HG02642 (cell line): ENCODE measurements around the gene GPC6.

Source experiments
- ATAC-seq: cut with Tn5 transposase; IDR thresholded peaks from one replicate; pipeline ENCODE4 v1.9.1; 2021; ENCODE audit warnings: mild to moderate bottlenecking; ENCODE audit not compliant: unreplicated experiment, poor library complexity

GPC6 gene

DNA sequence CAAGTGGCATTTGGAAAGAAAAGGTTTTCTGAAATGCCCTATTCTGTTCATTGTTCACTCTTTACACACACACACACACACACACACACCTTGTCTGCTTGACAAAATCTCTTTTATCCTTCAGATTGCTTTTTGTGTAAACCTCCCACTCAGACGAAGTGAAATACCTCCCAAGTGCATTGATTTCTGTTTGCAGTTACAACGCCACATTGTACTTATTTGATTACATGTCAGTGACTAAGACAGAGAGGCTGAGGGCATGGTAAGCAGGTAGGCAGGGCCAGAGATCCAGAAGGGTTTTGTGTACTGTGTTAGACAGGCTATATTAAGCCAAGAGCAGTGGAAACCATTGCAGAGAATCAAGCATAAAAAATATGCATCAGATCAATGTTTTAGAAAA lies 561.8 kb downstream of the GPC6 start:
- ATAC-seq = no peak

DNA sequence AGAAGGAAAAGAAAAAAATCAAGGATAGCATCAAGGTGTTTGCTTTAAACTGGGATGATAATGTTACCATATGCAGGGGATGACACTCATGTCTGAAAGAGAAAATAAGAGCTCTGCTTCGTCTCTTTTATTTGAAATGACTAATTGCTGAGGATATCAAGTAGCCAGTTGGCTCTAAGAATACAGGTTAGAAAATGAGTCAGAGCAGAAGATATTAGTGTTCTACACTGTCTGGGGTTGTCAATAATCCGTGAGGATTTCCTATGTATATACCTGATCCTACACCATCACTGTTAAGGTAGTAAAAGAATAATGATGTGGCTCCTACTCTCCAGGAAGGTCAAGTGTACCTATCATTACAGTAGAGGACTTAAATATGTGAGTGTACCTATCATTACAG lies 562.5 kb downstream of the GPC6 start:
- ATAC-seq = no peak

DNA sequence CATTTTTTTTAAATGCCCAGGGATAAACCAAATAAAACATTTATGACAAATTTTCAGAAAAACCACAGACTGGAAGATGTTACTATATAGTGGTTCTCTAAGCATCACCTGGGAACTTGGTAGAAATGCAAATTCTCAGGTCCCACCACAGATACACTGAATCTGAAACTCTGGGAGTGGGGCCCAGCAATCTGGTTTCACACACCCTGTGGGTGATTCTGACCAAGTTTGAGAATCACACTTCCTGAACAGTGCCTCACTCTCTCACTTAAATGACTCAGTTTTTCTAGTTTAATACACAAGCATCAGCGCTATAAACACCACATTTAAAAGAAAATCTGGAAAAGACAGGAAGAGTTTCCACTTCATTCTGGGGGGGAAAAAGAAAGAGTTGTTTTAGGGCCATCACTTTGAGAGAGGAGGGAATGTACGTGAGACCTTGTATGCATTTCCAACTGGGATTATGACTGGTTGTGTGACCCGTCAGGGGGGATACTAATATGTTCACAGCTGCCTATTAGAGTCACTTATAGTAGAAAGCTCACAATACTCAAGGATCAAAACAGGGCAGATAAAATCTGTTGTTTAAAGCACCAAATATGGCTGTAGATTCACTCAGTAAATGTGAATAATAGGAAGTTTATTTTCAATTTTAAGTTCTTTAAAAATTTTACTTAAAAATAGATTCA lies 567.7 kb downstream of the GPC6 start:
- peak; percentile 93 for ATAC-seq

DNA sequence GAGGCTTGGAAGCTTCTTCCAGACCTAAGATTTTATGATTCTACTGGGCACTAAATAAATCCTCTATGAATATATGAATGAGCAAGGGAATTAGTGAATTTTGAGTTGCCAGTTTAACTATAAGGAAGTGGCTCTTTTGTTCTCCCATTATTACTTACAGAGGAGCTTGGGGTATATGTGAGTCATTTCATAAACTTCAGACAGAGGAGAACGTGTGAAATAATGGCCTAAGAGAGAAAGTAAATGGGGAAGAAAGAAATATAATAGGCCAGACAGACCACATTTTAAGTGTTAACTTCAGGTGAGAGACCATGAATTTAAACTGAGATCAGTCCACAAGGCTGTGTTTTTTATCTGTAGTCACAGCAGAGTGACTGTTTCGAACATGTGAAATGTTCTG lies 570.9 kb downstream of the GPC6 start:
- peak; percentile 41 for ATAC-seq

DNA sequence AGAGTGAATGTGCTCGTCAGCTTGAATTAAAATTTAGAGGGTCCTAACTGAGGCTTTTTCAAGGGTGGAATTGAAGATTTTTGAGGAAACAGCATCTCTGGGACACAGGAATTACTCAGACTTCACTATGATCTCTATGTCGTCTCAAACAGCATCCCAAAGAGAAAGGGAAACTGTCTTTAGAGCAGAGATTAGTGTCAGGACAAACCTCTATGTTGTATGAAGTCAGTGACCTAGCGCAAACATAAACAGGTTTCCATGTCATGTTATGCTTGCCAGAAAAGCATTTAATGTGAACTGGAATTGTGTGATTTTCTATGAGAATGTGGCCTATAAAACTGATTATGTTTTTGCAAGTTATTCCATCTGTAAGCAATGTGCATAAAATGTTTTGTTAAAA lies 573.7 kb downstream of the GPC6 start:
- ATAC-seq = no peak

DNA sequence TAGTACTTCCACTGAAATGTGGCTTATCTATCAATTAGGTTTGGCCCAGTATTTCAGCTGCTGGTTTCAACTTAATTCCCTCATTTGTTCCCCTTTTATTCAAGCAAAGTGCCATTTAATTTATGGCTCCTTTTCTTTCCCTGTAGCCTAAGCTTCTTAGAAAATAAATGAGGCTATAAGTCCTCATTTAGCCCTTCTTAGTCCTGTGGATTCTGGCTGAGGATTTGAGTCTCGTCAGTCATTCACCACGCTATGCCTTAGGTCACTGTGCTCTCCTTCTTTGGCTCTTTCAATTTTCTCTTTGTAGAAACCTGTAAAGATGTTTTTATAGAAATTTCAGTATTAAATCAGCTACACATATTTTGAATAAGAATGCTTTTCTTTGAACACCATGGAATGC lies 579.1 kb downstream of the GPC6 start:
- ATAC-seq = no peak

DNA sequence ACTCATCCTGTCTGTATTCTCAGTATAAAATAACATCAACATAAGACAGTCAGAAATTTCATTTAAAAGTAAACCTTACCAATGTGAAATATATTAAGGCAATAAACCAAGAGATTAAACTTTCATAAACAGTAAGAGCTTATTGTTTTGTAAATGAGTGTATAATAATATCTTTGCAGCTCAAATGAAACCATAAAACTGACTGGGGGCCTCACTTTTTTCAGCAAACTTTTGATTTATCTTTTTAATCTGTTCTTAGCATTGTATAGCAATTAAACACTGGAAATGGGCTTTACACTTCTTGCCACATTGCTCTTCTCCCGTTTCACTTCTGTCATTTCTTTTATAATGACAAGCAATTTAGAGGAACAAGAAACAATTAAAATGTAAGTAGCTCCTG lies 580.3 kb downstream of the GPC6 start:
- ATAC-seq = no peak

DNA sequence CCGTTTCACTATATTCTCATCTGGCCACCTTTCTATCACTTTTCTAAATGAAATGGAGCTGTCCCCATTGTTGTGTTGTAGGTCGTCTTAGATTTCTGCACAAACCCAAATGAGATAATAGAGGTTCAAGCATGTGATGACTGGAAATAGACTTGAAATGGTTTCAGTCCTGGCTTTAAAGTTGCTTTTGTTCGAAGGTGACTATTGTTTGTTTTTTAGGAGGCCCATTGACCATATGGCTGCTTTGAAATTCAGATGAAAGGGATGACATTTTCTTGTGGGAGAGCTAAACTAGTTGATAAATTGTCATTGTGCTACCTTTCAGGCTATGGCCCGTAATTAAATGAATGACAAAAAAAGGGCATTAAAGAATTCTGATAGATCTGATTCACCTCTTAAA lies 583.7 kb downstream of the GPC6 start:
- no peak for ATAC-seq

DNA sequence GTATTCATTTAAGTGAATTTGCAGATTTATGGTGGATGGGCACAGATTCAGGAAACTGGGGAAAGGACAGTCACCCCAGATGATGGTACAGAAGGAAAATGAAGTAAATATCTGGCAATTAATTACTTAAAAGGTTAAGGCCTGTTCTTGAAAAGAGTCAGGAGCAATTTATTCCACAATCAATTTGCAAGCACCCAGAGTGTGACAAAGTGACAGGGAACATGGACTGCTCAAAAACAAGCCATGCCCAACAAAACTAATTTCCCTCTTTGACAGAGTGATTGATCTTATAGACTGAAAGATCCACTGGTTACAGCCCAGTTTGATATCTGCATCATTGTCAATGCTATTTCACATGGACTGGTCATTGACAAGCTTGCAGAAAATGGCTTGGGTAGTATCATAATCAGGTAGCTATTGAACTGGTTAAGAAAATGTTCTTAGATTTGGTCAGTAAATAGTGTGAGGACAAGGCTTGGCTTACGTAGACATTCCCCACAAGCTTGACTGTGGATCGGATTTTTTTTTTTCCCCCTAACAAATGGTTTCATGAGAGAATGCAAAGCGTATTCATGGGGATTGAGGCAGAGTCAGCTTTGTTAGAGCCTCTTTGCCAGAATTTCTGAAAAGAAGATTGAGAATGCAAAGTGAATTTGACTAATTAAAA lies 584.6 kb downstream of the GPC6 start:
- ATAC-seq = no peak

DNA sequence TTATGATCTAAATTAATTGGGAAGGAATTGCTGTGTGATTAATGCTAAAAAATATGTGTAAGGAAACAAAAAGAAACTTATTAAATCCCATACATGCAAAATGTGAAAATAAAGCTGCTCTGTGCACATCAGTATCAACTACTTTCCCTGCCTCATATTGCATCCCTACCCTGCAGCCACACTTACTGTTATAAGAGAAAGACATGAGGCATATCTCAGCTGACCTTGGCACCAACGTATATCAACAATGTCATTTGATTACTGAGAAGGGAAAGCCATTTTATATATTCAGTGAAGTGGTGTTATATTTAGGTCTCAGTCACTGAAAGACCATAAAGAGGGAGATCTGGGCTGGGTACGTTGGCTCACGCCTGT lies 585.1 kb downstream of the GPC6 start:
- ATAC-seq = no peak

DNA sequence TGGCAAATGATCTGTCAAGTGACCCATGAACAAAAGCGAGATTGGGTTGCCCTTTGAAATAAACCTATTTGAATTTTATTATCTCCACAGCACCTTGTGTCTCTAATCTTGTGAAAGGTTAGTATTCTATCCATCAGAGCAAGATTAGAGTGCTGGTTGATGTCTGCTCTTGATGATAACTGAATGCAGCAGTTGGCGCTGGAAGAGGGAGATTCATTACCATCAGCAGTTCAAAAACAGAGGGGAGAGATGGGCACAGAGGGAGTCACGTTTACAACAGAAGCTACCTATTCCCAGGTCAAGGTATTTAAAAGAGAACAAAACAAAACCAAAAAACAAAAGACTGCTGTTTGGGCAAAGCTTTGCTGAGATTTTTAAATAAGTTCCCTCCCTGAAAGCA lies 588.1 kb downstream of the GPC6 start:
- no peak for ATAC-seq

DNA sequence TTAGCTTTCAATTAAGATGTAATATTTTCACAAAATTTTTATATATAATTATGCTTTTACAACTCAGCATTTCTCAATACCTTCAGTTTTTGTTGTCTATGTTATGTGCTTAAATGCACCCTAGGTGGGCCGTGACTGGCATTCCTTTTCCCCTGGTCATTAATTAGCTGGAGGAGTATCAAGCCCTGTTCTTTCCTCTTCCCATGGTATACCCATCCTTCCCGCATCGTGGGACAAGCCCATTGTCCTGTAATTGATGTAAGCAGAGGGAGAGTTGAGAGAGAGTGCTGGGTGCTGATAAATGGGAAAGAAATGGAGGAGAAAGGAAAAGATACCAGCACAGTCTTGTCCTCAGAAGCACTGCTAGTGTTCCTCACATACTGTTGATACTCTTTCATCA lies 591.7 kb downstream of the GPC6 start:
- no peak for ATAC-seq

DNA sequence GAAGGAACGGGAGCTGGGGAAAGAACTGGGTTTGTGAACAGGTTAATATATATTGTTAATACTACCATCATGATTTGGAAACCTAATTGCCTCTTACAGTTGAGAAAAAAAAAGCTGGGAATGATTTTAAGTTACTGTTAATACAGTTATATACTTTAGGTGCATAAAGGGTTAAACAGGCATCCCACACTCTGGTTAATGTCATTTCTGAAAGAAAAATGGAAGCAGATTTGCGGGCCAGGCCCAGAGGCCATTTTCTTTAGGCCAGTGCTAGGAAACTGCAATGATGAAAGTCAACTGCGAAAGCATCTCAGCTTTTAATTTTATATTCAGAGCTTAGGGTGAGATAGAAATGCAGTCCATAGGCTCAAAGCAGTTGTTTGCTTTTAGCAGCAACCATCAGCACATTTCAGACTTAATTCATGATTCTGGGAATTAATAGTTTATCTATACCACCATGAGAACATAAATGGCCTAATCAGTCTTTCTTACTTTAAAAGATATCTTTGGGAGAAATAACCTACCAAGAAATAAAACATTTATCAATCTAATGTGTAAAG lies 592.8 kb downstream of the GPC6 start:
- ATAC-seq = no peak

DNA sequence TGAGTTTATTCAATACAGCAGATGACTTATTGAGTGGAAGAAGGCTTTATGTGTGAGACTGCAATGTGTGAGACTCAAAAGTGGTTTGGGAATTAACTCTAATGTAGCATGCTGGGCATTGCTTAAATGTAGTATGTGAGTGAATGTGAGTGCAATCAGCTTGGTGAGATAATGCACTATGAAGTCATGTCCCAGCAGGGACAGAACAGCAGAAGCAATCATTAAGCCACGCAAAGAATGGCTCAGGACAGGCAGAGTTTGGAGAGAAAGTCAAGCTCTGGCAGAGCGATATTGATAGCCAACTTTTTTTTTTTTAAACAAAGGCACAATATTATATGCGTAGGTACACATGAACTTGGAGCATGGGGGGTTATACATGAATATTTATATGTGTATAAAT lies 597.7 kb downstream of the GPC6 start:
- ATAC-seq = no peak

DNA sequence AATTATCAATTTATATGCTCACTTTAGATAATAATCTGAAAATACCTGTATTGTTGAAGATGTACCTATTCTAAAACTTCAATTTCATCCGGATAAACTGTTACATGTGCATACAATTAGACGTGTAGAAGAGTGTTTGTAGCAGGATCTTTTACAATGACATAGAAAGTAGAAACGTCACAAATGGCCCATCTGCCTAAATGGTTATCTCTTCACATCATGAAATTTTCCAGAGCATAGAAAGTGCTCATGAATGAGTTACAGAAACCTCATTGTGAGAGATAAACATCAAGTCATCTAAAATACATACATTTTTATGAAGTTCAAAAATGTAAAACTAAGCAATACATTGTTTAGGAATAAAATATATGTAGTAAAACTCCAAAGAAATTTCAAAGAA lies 607.4 kb downstream of the GPC6 start:
- no peak for ATAC-seq

DNA sequence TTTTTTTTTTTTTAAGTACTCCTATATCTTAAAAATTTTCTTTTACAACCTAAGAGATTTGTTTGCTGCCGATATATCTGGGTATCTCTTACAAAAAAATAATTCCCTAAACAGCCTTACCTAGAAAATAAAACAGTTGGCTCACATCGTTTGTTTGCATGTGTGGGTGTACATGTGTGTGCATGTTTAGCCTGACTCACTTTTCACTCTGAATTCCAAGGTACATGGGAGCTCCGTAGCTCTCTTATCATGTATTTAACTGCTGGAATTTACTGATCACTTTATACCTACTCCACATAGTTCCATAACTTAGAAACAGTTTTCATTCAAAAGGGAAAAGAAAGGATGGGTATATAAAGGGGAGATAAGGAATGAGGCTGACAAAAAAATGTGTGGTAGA lies 616.5 kb downstream of the GPC6 start:
- ATAC-seq = no peak

DNA sequence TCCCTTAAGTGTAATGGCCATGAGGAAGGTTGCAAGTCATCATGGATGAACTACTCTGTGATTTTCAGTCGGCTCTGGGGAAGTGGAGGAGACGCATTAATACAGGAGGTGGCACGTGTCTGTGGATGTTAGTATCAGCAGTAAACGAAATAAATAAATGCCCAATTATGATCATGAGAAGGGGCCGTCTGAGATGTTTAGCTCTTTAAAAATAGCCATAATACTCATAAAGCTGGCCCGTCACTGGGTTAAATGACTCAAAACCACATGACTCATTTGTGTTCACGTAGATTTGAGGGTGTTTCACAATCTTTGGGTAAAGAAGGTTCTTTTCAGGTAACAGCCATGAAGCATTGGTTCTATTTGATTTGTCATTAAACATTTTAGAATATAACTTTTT lies 620.6 kb downstream of the GPC6 start:
- ATAC-seq = no peak

DNA sequence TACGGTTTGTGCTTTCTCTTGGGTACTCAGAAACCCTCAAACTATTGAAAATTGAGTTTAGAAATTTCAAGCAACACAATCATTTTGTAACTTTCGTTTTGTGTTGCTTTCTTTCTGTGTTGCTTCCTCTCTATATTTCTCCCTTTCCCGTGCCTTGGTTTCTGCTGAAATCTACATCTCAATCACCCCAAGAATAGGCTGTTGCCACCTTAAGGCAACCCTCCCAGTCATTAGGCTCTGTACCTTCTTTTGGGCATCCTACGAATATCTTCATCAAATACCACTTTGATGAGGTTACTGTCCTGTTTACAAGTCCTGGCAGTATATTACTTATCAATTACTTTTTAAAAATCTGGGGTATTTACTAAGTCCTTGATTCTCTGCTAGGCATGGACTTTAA lies 621.6 kb downstream of the GPC6 start:
- ATAC-seq = no peak

DNA sequence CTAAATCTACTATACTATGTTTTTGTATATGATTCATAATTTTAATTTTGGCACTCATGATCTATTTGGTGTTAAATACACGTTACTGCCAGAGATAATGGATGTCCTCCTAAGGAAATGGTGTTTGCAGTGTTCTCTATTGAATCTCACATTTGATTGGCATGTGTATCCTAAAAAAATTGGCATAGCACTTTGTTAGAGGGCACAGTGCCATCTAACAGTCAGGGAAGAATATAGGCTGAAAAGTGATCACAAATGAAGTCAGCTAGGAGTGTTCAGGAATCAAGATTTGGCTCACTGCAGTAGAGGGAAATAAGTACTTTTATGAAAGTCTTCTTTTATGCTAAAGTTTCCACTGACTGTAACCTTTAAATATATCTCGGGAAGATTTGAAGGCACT lies 624.6 kb downstream of the GPC6 start:
- ATAC-seq = no peak

DNA sequence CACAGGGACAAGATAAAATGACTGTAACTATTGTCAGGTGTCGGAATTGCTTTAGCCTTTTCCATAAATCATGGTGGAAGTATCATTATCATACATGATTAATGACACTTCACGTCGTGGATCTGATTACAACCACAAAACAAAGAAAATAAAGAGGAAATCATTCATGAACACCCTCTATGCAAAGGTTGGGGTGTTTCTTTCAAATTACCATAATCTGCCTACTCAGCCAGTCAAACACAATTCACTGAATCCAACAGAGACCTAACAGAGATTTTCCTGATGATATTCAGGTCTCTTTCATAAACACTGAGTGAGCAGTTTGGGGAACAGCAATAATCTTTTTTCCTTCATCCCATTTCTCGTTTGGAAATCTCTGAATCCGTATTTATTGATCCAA lies 627.3 kb downstream of the GPC6 start:
- ATAC-seq = no peak

DNA sequence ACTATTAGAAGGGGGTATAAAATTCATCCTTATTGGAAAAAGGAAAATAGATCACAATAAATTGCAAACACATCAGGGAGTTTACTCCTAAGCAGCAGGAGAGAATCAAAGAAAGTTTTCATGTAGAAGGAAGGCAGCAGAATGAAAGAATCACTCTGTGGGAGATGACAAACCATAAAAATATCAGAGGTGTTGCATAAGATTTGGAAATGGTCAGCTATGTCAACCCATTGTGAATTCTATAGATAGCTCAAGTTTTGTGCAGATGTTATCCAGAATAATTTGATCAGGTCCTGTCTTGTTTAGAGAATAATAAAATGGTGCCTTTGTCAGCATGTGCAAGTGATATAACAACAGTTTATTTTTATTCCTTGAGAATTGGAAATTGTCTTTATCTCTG lies 630.5 kb downstream of the GPC6 start:
- ATAC-seq = no peak

DNA sequence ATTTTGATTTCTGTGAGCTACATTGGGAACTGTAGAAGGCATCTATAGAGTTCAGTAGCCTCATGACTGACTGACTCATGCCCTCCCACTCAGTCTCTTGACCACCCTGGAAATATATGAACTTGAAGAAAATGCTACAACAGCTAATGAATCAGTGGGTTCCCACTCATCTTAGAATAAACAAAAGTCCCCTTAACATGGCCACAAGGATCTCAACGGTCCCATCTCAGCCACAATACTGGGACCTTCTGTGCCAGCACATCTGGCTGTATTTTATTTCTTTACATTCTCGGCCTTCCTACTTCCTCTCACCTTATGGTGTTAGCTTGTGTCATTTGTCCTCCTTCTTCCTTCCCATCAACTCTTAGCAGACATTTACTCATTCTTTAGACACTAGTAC lies 633.1 kb downstream of the GPC6 start:
- ATAC-seq = no peak
